Vagina (tissue), 2 donors: ENCODE data around the gene MARCHF9.

Source experiments
- CTCF ChIP-seq, 3 experiments: fragments of 450-650 bp in 2 of 3; fragments of 200-600 bp in 1 of 3; sonication (generic) in 1 of 3; IDR thresholded peaks; one replicate each; pipeline ENCODE4 v1.5.1; 2017 to 2019; ENCODE audit warnings: antibody characterized with exemption in 3 of 3, mild to moderate bottlenecking in 2 of 3, moderate library complexity in 2 of 3
- POLR2A ChIP-seq, 2 donors: fragments of 450-650 bp; IDR thresholded peaks; one replicate each; pipeline ENCODE4 v1.6.1; 2017; ENCODE audit warnings: antibody characterized with exemption in 2 of 2, mild to moderate bottlenecking in 2 of 2, moderate library complexity in 2 of 2

GRCh38 chr12:57740656-57741412 is 14.1 kb upstream of the MARCHF9 start:
- TF ChIP-seq CTCF (IDR thresholded peaks at IDR 0.05) (no peak), POLR2A (IDR thresholded peaks at IDR 0.05) (no peak)
